ENCODE measurements around the gene CTSO.

- no peak for TF ChIP-seq ZFP3 (CRISPR knock-in tag; IDR thresholded peaks at IDR 0.05)
- TF ChIP-seq CSRNP3 (CRISPR knock-in tag; IDR thresholded peaks at IDR 0.05): no peak
- TF ChIP-seq ZFP30 (CRISPR knock-in tag; IDR thresholded peaks at IDR 0.05): no peak
- no peak for TF ChIP-seq BACH2 (CRISPR knock-in tag; IDR thresholded peaks at IDR 0.05; ENCODE audit: borderline replicate concordance)
- TF ChIP-seq CREB5 (CRISPR knock-in tag; IDR thresholded peaks at IDR 0.05; ENCODE audit: low read depth): no peak
- no peak for TF ChIP-seq RARB (CRISPR knock-in tag; IDR thresholded peaks at IDR 0.05)
- no peak for TF ChIP-seq TCF4 (CRISPR knock-in tag; IDR thresholded peaks at IDR 0.05; ENCODE audit: borderline replicate concordance)
- no peak for TF ChIP-seq ZNF8 (CRISPR knock-in tag; IDR thresholded peaks at IDR 0.05)
- TF ChIP-seq TOX (CRISPR knock-in tag; IDR thresholded peaks at IDR 0.05; ENCODE audit: borderline replicate concordance): no peak
- no peak for TF ChIP-seq SNAI2 (CRISPR knock-in tag; IDR thresholded peaks at IDR 0.05)
- TF ChIP-seq PATZ1 (CRISPR knock-in tag; IDR thresholded peaks at IDR 0.05; ENCODE audit: borderline replicate concordance): no peak
- no peak for TF ChIP-seq ISL1 (CRISPR knock-in tag; IDR thresholded peaks at IDR 0.05)
- TF ChIP-seq GLIS3 (CRISPR knock-in tag; IDR thresholded peaks at IDR 0.05): no peak
These were observed 53.3 kb downstream of the CTSO start for GRCh38 chr4:155900381-155900780.

Data from SK-N-SH treated with all-trans-retinoic acid at 6 μM for 48 hours (cell line).